Measurements from ENCODE around the gene SCIN.

- TF ChIP-seq CTCF (IDR thresholded peaks at IDR 0.05 in 2 of 3, conservative IDR thresholded peaks at IDR 0.05 in 1 of 3; ENCODE audit: borderline replicate concordance in 1 of 3, insufficient read depth in 1 of 3, low read depth in 2 of 3, low read length in 2 of 3) = no peak
- no peak for TF ChIP-seq FOSL1 (IDR thresholded peaks at IDR 0.05; ENCODE audit: low read depth)
- TF ChIP-seq, protein P1, sequence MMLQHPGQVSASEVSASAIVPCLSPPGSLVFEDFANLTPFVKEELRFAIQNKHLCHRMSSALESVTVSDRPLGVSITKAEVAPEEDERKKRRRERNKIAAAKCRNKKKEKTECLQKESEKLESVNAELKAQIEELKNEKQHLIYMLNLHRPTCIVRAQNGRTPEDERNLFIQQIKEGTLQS (IDR thresholded peaks at IDR 0.05) = no peak
- TF ChIP-seq POLR2A (IDR thresholded peaks at IDR 0.05; ENCODE audit: borderline replicate concordance, extremely low read depth, insufficient read depth, insufficient read length) = no peak
- TF ChIP-seq JUND (IDR thresholded peaks at IDR 0.05) = no peak
- no peak for TF ChIP-seq POLR2AphosphoS5 (IDR thresholded peaks at IDR 0.05; ENCODE audit: low read depth, low read length)
- TF ChIP-seq EZH2phosphoT487 (IDR thresholded peaks at IDR 0.05; ENCODE audit: borderline replicate concordance) = no peak
- TF ChIP-seq SRF (IDR thresholded peaks at IDR 0.05; ENCODE audit: low read depth) = no peak
- TF ChIP-seq SP1 (IDR thresholded peaks at IDR 0.05; ENCODE audit: low read depth) = no peak
- no peak for TF ChIP-seq EGR1 (IDR thresholded peaks at IDR 0.05; ENCODE audit: low read depth)
- TF ChIP-seq ELF1 (IDR thresholded peaks at IDR 0.05; ENCODE audit: borderline replicate concordance, low read depth) = no peak
These were observed 135.4 kb downstream of the SCIN start for GRCh38 chr7:12705878-12706277.

All from HCT116 (cell line).